GM12865 (cell line): ENCODE data around the gene ZNF563.

ENCODE experiments used
- DNase-seq: peaks from one replicate; pipeline ENCODE4 v3.0.0; 2010; ENCODE audit warnings: low read depth
- H3K4me3 ChIP-seq: 2 replicates; pipeline ENCODE4 v1.5.1; 2011; ENCODE audit warnings: mild to moderate bottlenecking, low read depth, low read length, control low read depth
- CTCF ChIP-seq: IDR thresholded peaks from 2 replicates; pipeline ENCODE4 v1.5.1; 2011; ENCODE audit warnings: low read length, control low read depth, low read depth, inconsistent platforms; ENCODE audit not compliant: insufficient read depth; ENCODE audit errors: missing control alignments

Gene ZNF563

DNA sequence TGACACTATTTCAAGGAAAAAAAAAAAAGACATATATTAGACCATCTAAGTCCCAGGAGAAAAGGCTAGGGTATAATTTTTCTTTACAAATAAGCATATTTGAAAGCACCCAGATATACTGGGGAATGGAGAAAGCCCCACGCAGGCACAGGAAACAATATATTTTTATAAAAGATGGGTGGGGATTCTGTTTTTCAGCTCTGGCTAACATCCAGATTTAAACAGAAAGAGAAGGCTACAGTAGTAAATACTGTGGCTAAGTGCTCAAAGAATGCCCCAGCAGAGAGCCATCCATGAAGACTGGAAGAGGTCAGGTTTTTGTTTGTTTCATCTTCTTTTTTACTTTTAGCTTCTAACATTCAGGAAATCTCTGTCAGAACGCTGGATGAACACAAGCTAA, 54.7 kb downstream of the ZNF563 start:
- TF ChIP-seq CTCF, result no peak
- no peak overlapping the region for H3K4me3 ChIP-seq
- no peak for DNase-seq

DNA sequence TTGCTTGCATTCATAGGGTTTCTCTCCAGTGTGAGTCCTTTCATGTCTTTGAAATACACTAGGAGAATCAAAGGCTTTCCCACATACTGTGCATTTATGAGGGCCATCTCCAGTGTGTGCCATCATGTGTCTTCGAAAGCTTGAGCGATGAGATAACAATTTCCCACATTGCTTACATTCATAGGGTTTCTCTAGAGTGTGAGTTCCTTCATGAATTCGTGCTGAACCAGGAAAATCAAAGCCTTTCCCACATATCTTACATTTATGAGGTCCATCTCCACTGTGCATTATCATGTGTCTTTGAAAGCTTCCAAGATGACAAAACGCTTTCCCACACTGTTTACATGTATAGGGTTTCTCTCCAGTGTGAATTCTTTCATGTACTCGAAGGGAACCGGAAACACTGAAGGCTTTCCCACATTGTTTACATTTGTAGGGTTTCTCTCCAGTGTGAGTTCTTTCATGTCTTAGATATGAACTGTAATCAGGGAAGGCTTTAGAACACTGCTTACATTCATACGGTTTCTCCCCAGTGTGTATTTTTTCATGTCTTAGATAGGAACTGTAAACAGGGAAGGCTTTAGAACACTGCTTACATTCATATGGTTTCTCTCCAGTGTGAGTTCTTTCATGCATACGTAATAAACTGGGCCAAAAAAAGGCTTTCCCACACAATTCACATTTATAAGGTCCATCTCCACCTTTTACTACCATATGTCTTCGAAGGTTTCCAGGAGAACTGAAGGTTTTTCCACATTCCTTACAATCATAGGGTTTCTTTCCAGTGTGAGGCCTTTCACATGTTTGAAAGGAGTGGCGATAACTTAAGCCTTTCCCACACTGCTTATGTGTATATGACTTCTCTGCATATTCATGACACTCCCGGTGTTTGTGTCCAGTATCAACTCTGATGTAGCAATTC, 60.2 kb downstream of the ZNF563 start:
- H3K4me3 ChIP-seq, result no peak overlapping the region
- DNase-seq, result no peak
- TF ChIP-seq CTCF, result no peak

DNA sequence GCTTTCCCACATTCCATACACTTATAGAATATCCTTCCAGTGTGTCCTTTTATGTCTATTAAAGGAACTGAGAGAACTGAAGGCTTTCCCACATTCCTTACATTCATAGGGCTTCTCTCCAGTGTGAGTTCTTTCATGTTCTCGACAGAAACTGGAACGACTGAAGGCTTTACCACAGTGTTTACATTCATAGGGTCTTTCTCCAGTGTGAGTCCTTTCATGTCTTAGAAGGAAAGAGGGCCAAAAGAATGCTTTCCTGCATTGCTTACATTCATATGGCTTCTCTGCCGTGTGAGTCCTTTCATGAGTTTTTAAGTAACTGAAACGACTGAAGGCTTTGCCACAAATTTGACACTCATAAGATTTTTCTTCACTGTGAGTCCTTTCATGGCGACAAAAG, 61.0 kb downstream of the ZNF563 start:
- no peak for TF ChIP-seq CTCF
- DNase-seq, result no peak
- H3K4me3 ChIP-seq, result no peak overlapping the region

- no peak for TF ChIP-seq CTCF
- no peak overlapping the region for H3K4me3 ChIP-seq
- no peak for DNase-seq
Observed at GRCh38 chr19:12270854-12271253, 62.6 kb downstream of the ZNF563 start.
